NB4 (cell line): ENCODE measurements around the gene RNF114.

Experiments used
- CTCF ChIP-seq: IDR thresholded peaks from one replicate; pipeline ENCODE4 v1.5.1; 2012; ENCODE audit warnings: low read depth, low read length
- MAX ChIP-seq: IDR thresholded peaks from 2 replicates; pipeline ENCODE4 v1.6.1; 2011; ENCODE audit warnings: low read depth, low read length
- MYC ChIP-seq: IDR thresholded peaks from 2 replicates; pipeline ENCODE4 v1.6.1; 2011; ENCODE audit warnings: low read depth, low read length
- POLR2A ChIP-seq: IDR thresholded peaks from 2 replicates; pipeline ENCODE4 v1.6.1; 2011; ENCODE audit warnings: mild to moderate bottlenecking; ENCODE audit not compliant: insufficient read length; ENCODE audit errors: extremely low read depth

- TF ChIP-seq CTCF (no peak), POLR2A (no peak), MAX (no peak), MYC (no peak)
Measured at GRCh38 chr20:49965781-49966305, 29.6 kb downstream of the RNF114 start.
